Right lung (tissue), 10 donors: Measurements from ENCODE around the gene LYL1. TPM values are rescaled to one million over a fixed set of nuclear protein-coding genes. Genes with fewer than 3 reads are reported as not detected.

Source experiments
- DNase-seq, 2 donors: peaks; one replicate each; pipeline ENCODE4 v3.0.0-alpha.2; 2013
- long read RNA-seq, 8 donors: transcript quantifications; one replicate each; lab custom pipeline, GENCODE V29; 2026
- polyA plus RNA-seq, 5 donors: library from polyadenylated mRNA; unstranded; fragments of 120-200 nt; gene quantifications; one replicate each; pipeline versions ENCODE4 v1.2.1 to v1.2.3, GENCODE V29; 2013; ENCODE audit warnings: inconsistent platforms in 1 of 5, low replicate concordance in 1 of 5; ENCODE audit not compliant: insufficient read length in 5 of 5, insufficient read depth in 1 of 5

LYL1 gene
- 10 to 100 TPM in 1 of 5 donors, 1 to 10 TPM in 4; 6.2 to 13.5 (median 6.8) TPM for polyA plus RNA-seq
- long read RNA-seq, donor 1, partial matches to known transcripts = 0 of 1 reads
- long read RNA-seq, donor 1, other reads (novel, unspliced or antisense) = 0 of 1 reads
- long read RNA-seq, donor 2, partial matches to known transcripts = 0 of 3 reads
- long read RNA-seq, donor 2, other reads (novel, unspliced or antisense) = 0 of 3 reads
- long read RNA-seq, donor 3, transcript LYL1-201 (4 exons, 1,490 nt) = major isoform, 5 of 6 reads
- long read RNA-seq, donor 3, partial matches to known transcripts = 0 of 6 reads
- long read RNA-seq, donor 3, other reads (novel, unspliced or antisense) = 0 of 6 reads
- long read RNA-seq, donor 4, partial matches to known transcripts = 0 of 4 reads
- long read RNA-seq, donor 4, other reads (novel, unspliced or antisense) = 0 of 4 reads
- long read RNA-seq, donor 5, transcript LYL1-201 (4 exons, 1,490 nt) = major isoform, 6 of 9 reads
- long read RNA-seq, donor 5, partial matches to known transcripts = 0 of 9 reads
- long read RNA-seq, donor 5, other reads (novel, unspliced or antisense) = 0 of 9 reads
- long read RNA-seq, donor 6, transcript LYL1-201 (4 exons, 1,490 nt) = major isoform, 5 of 7 reads
- long read RNA-seq, donor 6, partial matches to known transcripts = 0 of 7 reads
- long read RNA-seq, donor 6, other reads (novel, unspliced or antisense) = 0 of 7 reads
- long read RNA-seq, donor 7, partial matches to known transcripts = 0 of 5 reads
- long read RNA-seq, donor 7, other reads (novel, unspliced or antisense) = 0 of 5 reads
- long read RNA-seq, donor 8, partial matches to known transcripts = 0 of 1 reads
- long read RNA-seq, donor 8, other reads (novel, unspliced or antisense) = 0 of 1 reads

DNA sequence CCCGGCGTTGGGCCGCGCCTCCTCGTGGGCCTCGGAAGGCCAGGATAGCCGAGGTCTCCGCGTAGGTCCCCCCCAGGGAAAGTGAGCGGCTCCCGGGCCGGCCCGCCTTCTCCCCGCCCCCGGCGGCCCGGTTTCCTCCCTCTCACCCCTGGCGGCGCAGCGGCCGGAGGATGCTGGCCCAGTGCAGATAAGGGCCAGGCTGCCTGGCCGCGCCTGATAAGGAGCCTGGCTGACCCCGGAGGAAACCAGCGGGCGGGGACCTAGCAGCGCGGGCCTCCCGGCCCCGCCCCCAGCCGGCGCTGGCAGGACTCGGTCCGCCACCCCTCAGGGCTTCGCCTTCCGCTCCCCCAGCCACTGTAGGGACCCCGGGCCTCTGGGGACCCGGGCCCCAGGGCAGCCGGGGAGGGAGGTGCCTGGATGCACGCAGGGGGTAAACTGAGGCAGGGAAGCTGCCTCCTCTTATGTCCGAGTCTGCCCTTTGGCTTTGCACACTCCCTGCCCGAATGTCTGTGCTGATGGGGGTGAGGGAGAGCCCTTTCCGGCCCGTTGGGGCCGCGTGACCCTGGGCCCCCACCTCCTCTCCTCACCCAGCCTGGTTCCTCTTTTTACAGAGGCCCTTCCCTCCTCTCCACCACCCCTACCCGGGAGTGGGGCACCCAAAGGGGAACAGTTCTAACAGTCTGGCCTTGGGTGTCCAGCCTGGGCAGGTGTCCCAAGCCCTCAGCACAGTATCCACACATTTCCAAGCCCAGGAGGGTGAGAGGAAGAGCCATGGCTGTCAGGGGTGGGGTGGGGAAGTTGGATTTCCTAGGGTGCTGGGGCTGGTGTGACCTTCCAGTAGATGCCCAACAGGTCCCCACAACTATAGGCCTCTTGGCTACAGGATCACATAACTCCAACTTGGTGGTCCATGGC, at the start of gene LYL1:
LYL1 (minus strand) TSS at position 193 of the 915 bp plus-strand sequence. CDS start 1,687 bp downstream, outside the sequence.
- DNase-seq = no peak

GRCh38 chr19:13151605-13152355, 49.1 kb upstream of the LYL1 start:
- DNase-seq = peak; percentile 97 to 98

- DNase-seq = peak in 1 of 2 donors; percentile 36
These were observed 48.4 kb upstream of the LYL1 start for GRCh38 chr19:13150931-13151604.

DNA sequence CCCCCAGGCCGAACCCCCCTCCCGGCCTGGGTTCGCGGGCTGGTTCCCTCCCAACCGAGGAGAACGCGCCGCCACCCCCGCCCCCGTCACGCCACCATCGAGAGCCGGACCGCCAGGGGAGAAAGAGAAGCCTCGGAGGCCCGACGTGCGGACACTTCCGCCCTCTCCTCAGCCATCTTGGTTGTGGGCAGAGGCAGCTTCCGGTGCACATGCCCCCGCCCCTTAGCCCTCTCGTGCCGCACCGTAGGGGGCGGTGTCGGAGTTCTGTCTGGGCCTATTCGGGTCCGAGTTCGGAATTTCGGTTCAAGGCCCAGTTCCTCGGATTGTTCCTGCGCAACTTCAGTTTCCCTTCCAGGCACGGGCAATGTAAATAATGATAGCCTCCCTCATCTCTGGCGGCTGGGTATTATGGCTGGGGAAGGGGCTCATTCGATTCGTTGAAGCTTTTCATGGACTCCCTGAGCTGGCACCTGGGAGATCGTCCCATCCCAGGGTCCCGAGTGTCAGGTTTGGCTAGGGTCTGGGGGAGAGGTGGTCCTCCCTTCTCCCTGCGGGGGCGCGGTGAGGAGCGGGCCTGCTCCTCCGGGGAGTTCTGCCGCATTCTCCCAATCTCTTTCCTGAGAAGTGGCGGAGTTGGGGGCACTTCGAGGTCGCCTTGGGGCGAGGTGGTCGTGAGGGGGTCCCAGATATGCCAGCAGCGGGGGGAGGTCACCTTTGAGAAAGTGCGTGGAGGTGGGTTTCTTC, 47.7 kb upstream of the LYL1 start, which contains the start of the genes IER2 and STX10:
IER2 (plus strand) TSS at position 225 of the 744 bp plus-strand sequence. CDS start 2,776 bp downstream, outside the sequence.
STX10 (minus strand) TSS at position 189 of the 744 bp plus-strand sequence. CDS start 202 bp downstream, outside the sequence.
- DNase-seq = peak; percentile 94

- DNase-seq = peak; percentile 29 to 54
These were observed 47.0 kb upstream of the LYL1 start for GRCh38 chr19:13149628-13150186.

DNA sequence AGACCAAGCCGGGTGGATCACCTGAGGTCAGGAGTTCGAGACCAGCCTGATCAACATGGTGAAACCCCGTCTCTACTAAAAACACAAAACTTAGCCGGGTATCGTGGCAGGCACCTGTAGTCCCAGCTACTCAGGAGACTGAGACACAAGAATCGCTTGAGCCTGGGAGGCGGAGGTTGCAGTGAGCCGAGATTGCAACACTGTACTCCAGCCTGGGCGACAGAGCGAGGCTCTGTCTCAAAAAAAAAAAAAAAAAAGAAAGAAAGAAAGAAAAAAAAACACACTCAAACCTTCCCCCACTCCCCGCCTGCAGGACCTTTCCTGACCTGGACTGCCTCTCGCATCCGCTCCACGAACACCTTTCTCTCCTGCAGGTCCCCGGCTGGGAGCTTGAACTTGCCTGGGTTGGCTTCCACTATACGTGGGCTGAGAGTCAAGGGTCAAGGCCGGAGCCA, 46.5 kb upstream of the LYL1 start:
- peak in 1 of 2 donors; percentile 15 for DNase-seq

DNA sequence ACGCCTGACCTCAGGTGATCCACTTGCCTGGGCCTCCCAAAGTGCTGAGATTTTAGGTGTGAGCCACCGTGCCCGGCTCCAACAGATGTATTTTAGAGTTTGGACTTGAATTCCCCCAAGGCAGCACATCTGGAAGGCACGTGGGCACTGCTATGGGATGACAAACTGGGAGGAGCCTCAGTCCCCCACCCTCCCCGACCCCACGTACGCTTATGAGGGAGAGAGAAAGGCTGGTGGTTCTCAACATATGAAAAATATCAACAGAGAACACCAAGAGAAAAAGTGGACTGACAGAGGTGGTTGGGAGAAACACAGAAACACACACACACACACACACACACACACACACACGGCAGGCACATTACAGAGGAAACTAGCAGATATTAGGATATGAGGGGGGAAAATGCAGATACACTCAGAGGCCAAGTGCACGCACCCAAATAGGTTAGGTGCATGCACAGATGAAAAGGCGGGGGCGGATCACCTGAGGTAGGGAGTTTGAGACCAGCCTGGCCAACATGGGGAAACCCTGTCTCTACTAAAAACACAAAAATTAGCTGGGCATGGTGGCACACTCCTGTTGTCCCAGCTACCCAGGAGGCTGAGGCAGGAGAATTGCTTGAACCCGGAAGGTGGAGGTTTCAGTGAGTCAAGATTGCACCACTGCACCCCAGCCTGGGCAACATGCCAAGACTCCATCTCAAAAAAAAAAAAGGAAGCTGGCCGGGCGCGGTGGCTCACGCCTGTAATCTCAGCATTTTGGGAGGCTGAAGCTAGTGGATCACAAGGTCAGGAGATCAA, 44.3 kb upstream of the LYL1 start:
- DNase-seq = no peak

GRCh38 chr19:13139633-13140311, 37.1 kb upstream of the LYL1 start:
- DNase-seq = no peak

- DNase-seq = no peak
These were observed 36.2 kb upstream of the LYL1 start for GRCh38 chr19:13138916-13139198.

- DNase-seq = no peak
These were observed 35.7 kb upstream of the LYL1 start for GRCh38 chr19:13138171-13138915.

GRCh38 chr19:13137290-13137794, 34.7 kb upstream of the LYL1 start:
- DNase-seq = no peak

DNA sequence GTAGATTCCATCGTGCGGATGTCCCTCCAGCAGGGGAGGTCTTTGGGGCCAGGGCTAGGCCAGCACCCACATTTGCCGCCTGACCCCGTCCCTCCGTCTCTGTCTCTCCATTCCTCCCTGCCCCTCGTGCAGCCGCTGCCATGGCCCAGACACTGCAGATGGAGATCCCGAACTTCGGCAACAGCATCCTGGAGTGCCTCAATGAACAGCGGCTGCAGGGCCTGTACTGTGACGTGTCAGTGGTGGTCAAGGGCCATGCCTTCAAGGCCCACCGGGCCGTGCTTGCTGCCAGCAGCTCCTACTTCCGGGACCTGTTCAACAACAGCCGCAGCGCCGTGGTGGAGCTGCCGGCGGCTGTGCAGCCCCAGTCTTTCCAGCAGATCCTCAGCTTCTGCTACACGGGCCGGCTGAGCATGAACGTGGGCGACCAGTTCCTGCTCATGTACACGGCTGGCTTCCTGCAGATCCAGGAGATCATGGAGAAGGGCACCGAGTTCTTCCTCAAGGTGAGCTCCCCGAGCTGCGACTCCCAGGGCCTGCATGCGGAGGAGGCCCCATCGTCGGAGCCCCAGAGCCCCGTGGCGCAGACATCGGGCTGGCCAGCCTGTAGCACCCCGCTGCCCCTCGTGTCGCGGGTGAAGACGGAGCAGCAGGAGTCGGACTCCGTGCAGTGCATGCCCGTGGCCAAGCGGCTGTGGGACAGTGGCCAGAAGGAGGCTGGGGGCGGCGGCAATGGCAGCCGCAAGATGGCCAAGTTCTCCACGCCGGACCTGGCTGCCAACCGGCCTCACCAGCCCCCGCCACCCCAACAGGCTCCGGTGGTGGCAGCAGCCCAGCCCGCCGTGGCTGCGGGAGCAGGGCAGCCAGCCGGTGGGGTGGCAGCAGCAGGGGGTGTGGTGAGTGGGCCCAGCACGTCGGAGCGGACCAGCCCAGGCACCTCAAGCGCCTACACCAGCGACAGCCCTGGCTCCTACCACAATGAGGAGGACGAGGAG, 32.7 kb upstream of the LYL1 start:
- DNase-seq = no peak

GRCh38 chr19:13134626-13135025, 32.0 kb upstream of the LYL1 start:
- DNase-seq = no peak

- DNase-seq = no peak
These were observed 30.7 kb upstream of the LYL1 start for GRCh38 chr19:13133241-13133870.
